Limb (tissue), 2 donors: ENCODE measurements around the gene FOLR1.

Experiments used
- DNase-seq, 2 donors: peaks; one replicate each; pipeline ENCODE4 v3.0.0-alpha.2; 2016; ENCODE audit errors: extremely low spot score in 2 of 2

Gene FOLR1

GRCh38 chr11:72234514-72234830 is 42.5 kb downstream of the FOLR1 start:
- DNase-seq, result no peak

- no peak for DNase-seq
Measured at GRCh38 chr11:72234920-72235319, 43.0 kb downstream of the FOLR1 start.

- DNase-seq, result no peak
Measured at GRCh38 chr11:72235351-72236057, 43.6 kb downstream of the FOLR1 start.

GRCh38 chr11:72236083-72236697 is 44.2 kb downstream of the FOLR1 start:
- no peak for DNase-seq

- no peak for DNase-seq
Measured at GRCh38 chr11:72236774-72237111, 44.8 kb downstream of the FOLR1 start.

GRCh38 chr11:72237112-72237931 is 45.4 kb downstream of the FOLR1 start:
- DNase-seq, result peak in 1 of 2 donors; percentile 44

- peak in 1 of 2 donors; percentile 73 for DNase-seq
Measured at GRCh38 chr11:72238040-72238450, 46.1 kb downstream of the FOLR1 start.

GRCh38 chr11:72238492-72239312 is 46.8 kb downstream of the FOLR1 start:
- DNase-seq, result peak in 1 of 2 donors; percentile 39

- peak in 1 of 2 donors; percentile 66 for DNase-seq
Measured at GRCh38 chr11:72239313-72239848, 47.4 kb downstream of the FOLR1 start.

- DNase-seq, result no peak
Measured at GRCh38 chr11:72239849-72240460, 48.0 kb downstream of the FOLR1 start.

GRCh38 chr11:72240461-72241290 is 48.7 kb downstream of the FOLR1 start:
- peak in 1 of 2 donors; percentile 53 for DNase-seq

GRCh38 chr11:72241291-72241781 is 49.4 kb downstream of the FOLR1 start:
- DNase-seq, result peak in 1 of 2 donors; percentile 49

- no peak for DNase-seq
Measured at GRCh38 chr11:72242141-72242540, 50.2 kb downstream of the FOLR1 start.

GRCh38 chr11:72243173-72244059 is 51.5 kb downstream of the FOLR1 start:
- DNase-seq, result no peak

- peak in 1 of 2 donors; percentile 58 for DNase-seq
Measured at GRCh38 chr11:72244060-72244360, 52.1 kb downstream of the FOLR1 start, which contains the start of gene PHOX2A. Gene PHOX2A, minus strand, starts transcription at chr11:72244176. Its CDS starts 172 bp downstream, at chr11:72244004.

- peak in 1 of 2 donors; percentile 45 for DNase-seq
Measured at GRCh38 chr11:72244361-72245262, 52.7 kb downstream of the FOLR1 start.

- DNase-seq, result no peak
Measured at GRCh38 chr11:72245263-72245816, 53.4 kb downstream of the FOLR1 start.
